WTC11 (cell line): ENCODE data around the gene OXSR1. TPM values are rescaled to one million over a fixed set of nuclear protein-coding genes. Genes with fewer than 3 reads are reported as not detected.

ENCODE experiments used
- ATAC-seq: fragments of 200-7000 bp; cut with Tn5 transposase; 2 replicates; pipeline ENCODE4 v1.10.0; 2021; ENCODE audit warnings: mild to moderate bottlenecking, moderate library complexity
- CTCF ChIA-PET: fragments of 300-600 bp; sonication (Branson Sonifier 250); formaldehyde crosslinking; loops from one replicate; lab custom pipeline; 2021; ENCODE audit warnings: antibody characterized with exemption; lab: Charles Lee
- POLR2A ChIA-PET: fragments of 350-600 bp; sonication (Branson Sonifier 250); formaldehyde crosslinking; loops from one replicate; lab custom pipeline; 2021; ENCODE audit warnings: antibody characterized with exemption; lab: Charles Lee
- DNase-seq: peaks from one replicate; pipeline ENCODE4 v3.0.0; 2021; ENCODE audit warnings: low spot score
- H3K27ac Mint-ChIP-seq: 2 replicates; pipeline ENCODE4 v1.8.0; 2021; ENCODE audit warnings: mixed read lengths
- H3K27me3 Mint-ChIP-seq: 2 replicates; pipeline ENCODE4 v1.8.0; 2021; ENCODE audit warnings: low read depth, mild to moderate bottlenecking, moderate library complexity, mixed read lengths
- H3K36me3 Mint-ChIP-seq: 2 replicates; pipeline ENCODE4 v1.8.0; 2021; ENCODE audit warnings: mixed read lengths
- H3K4me1 Mint-ChIP-seq: 2 replicates; pipeline ENCODE4 v1.8.0; 2022; ENCODE audit warnings: mixed read lengths
- H3K4me3 Mint-ChIP-seq: 2 replicates; pipeline ENCODE4 v1.8.0; 2021; ENCODE audit warnings: mild to moderate bottlenecking, moderate library complexity, mixed read lengths
- H3K9me3 Mint-ChIP-seq: 2 replicates; pipeline ENCODE4 v1.8.0; 2021; ENCODE audit warnings: mixed read lengths
- AFF4 ChIP-seq: sonication (generic); formaldehyde crosslinking; IDR thresholded peaks from 2 replicates; pipeline ENCODE4 v1.8.1; 2023; ENCODE audit warnings: mild to moderate bottlenecking, missing genetic modification reagents, borderline replicate concordance
- CREB1 ChIP-seq: sonication (generic); formaldehyde crosslinking; IDR thresholded peaks from 2 replicates; pipeline ENCODE4 v1.8.0; 2023; ENCODE audit warnings: mild to moderate bottlenecking, missing genetic modification reagents
- CREM ChIP-seq: sonication (generic); formaldehyde crosslinking; IDR thresholded peaks from 2 replicates; pipeline ENCODE4 v1.8.1; 2022; ENCODE audit warnings: mild to moderate bottlenecking, missing genetic modification reagents, moderate library complexity
- E2F5 ChIP-seq: sonication (generic); formaldehyde crosslinking; IDR thresholded peaks from 2 replicates; pipeline ENCODE4 v1.8.1; 2022; ENCODE audit warnings: mild to moderate bottlenecking, moderate library complexity, missing genetic modification reagents
- ESRRA ChIP-seq: sonication (generic); formaldehyde crosslinking; IDR thresholded peaks from 2 replicates; pipeline ENCODE4 v1.8.1; 2022; ENCODE audit warnings: mild to moderate bottlenecking, missing genetic modification reagents, borderline replicate concordance
- ETV6 ChIP-seq: sonication (generic); formaldehyde crosslinking; IDR thresholded peaks from 2 replicates; pipeline ENCODE4 v1.8.1; 2022; ENCODE audit warnings: mild to moderate bottlenecking, missing genetic modification reagents
- GABPB1 ChIP-seq: sonication (generic); formaldehyde crosslinking; IDR thresholded peaks from 2 replicates; pipeline ENCODE4 v1.8.1; 2023; ENCODE audit warnings: mild to moderate bottlenecking, missing genetic modification reagents
- IRF2 ChIP-seq: sonication (generic); formaldehyde crosslinking; IDR thresholded peaks from 2 replicates; pipeline ENCODE4 v1.8.0; 2022; ENCODE audit warnings: low read depth, missing genetic modification reagents, borderline replicate concordance
- MYBL2 ChIP-seq: sonication (generic); formaldehyde crosslinking; IDR thresholded peaks from 2 replicates; pipeline ENCODE4 v1.8.1; 2023; ENCODE audit warnings: mild to moderate bottlenecking, moderate library complexity, missing genetic modification reagents
- NFATC4 ChIP-seq: fragments of 250-450 bp; sonication (Bioruptor Pico); IDR thresholded peaks from 2 replicates; pipeline ENCODE4 v1.9.0; 2021; ENCODE audit warnings: mild to moderate bottlenecking
- NFE2L1 ChIP-seq: sonication (generic); formaldehyde crosslinking; IDR thresholded peaks from 2 replicates; pipeline ENCODE4 v1.8.1; 2023; ENCODE audit warnings: missing genetic modification reagents
- NR1H2 ChIP-seq: sonication (generic); formaldehyde crosslinking; IDR thresholded peaks from 2 replicates; pipeline ENCODE4 v1.9.0; 2021; ENCODE audit warnings: mild to moderate bottlenecking, moderate library complexity, missing genetic modification reagents
- NR2C2 ChIP-seq: sonication (generic); formaldehyde crosslinking; IDR thresholded peaks from 2 replicates; pipeline ENCODE4 v1.8.0; 2022; ENCODE audit warnings: mild to moderate bottlenecking, missing genetic modification reagents
- SMAD3 ChIP-seq: sonication (generic); formaldehyde crosslinking; IDR thresholded peaks from 2 replicates; pipeline ENCODE4 v1.8.0; 2022; ENCODE audit warnings: missing genetic modification reagents, mild to moderate bottlenecking, borderline replicate concordance
- SMAD4 ChIP-seq: sonication (generic); formaldehyde crosslinking; IDR thresholded peaks from 2 replicates; pipeline ENCODE4 v1.8.0; 2022; ENCODE audit warnings: mild to moderate bottlenecking, missing genetic modification reagents
- TCF7 ChIP-seq: sonication (generic); formaldehyde crosslinking; IDR thresholded peaks from 2 replicates; pipeline ENCODE4 v1.8.0; 2022; ENCODE audit warnings: mild to moderate bottlenecking, low read depth, missing genetic modification reagents, moderate library complexity
- TP53 ChIP-seq: sonication (generic); formaldehyde crosslinking; IDR thresholded peaks from 2 replicates; pipeline ENCODE4 v1.8.1; 2023; ENCODE audit warnings: mild to moderate bottlenecking, missing genetic modification reagents
- USF2 ChIP-seq: sonication (generic); formaldehyde crosslinking; IDR thresholded peaks from 2 replicates; pipeline ENCODE4 v1.8.1; 2023; ENCODE audit warnings: mild to moderate bottlenecking, missing genetic modification reagents, moderate library complexity
- ZNF138 ChIP-seq: sonication (generic); formaldehyde crosslinking; conservative IDR thresholded peaks from 2 replicates; pipeline ENCODE4 v1.8.1; 2022; ENCODE audit warnings: mild to moderate bottlenecking, moderate library complexity, missing genetic modification reagents
- ZNF263 ChIP-seq: sonication (generic); formaldehyde crosslinking; IDR thresholded peaks from 2 replicates; pipeline ENCODE4 v1.8.1; 2022; ENCODE audit warnings: low read depth, mild to moderate bottlenecking, moderate library complexity, missing genetic modification reagents
- ZNF396 ChIP-seq: fragments of 250-450 bp; sonication (Bioruptor Pico); IDR thresholded peaks from 2 replicates; pipeline ENCODE4 v1.8.0; 2021; ENCODE audit warnings: mild to moderate bottlenecking, moderate library complexity, borderline replicate concordance
- ZSCAN18 ChIP-seq: fragments of 250-450 bp; sonication (Bioruptor Pico); IDR thresholded peaks from 2 replicates; pipeline ENCODE4 v2.1.2; 2022; ENCODE audit warnings: mild to moderate bottlenecking, moderate library complexity
- total RNA-seq: library from RNA; stranded (reverse); gene quantifications from 3 replicates; pipeline ENCODE4 v1.2.3, GENCODE V29; 2021
- TF ChIP-seq, protein P1 (sequence below): fragments of 250-450 bp; sonication (Bioruptor Pico); IDR thresholded peaks from 2 replicates; pipeline ENCODE4 v1.9.0; 2021; ENCODE audit warnings: mild to moderate bottlenecking
- TF ChIP-seq, protein P2 (sequence below): sonication (generic); formaldehyde crosslinking; conservative IDR thresholded peaks from 2 replicates; pipeline ENCODE4 v1.8.1; 2022; ENCODE audit warnings: mild to moderate bottlenecking, missing genetic modification reagents

Gene OXSR1
- total RNA-seq, 1 experiment from 2014 or later = 50.6 TPM

DNA sequence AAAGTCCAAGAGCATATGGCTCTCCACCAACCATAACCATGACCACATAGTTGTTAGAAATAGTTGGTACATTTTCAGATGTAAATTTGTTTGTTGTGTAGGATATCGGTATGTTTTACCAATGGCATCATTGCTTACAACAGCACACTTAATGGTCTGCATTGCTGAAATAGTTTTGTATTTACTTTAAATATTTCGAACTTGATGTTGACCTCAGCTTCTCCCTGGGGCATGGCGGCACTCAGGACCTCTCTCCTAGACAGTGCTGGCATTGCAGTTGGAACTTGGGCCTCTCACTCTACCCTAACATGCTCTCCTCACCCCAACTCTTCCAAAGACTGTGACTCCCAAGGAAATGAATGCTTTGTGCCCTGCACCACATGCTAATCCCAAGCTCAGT lies 105.3 kb downstream of the OXSR1 start:
- peaks cover 14% of the 10 kb centered on the region for H3K4me1 Mint-ChIP-seq
- no peak overlapping the region for H3K27ac Mint-ChIP-seq
- H3K36me3 Mint-ChIP-seq = no peaks in the 10 kb centered on the region
- TF ChIP-seq USF2 (CRISPR knock-in tag) = no peak
- no peak for DNase-seq
- CTCF ChIA-PET = interaction anchor here (0.6 to 0.8 kb wide), 2 partner anchors 11 to 269 kb away, joined by 3 to 4 read pairs; partner anchors contain the start of gene SLC22A14
- no peaks in the 10 kb centered on the region; the same call in 1 of the 2 replicates for H3K9me3 Mint-ChIP-seq
- no peaks in the 10 kb centered on the region for H3K27me3 Mint-ChIP-seq
- no peak overlapping the region for H3K4me3 Mint-ChIP-seq
- no peak for ATAC-seq
- POLR2A ChIA-PET = interaction anchor here (0.6 kb wide), 1 partner anchor 1881 kb away, joined by 5 read pairs; no protein-coding TSS in a partner anchor

DNA sequence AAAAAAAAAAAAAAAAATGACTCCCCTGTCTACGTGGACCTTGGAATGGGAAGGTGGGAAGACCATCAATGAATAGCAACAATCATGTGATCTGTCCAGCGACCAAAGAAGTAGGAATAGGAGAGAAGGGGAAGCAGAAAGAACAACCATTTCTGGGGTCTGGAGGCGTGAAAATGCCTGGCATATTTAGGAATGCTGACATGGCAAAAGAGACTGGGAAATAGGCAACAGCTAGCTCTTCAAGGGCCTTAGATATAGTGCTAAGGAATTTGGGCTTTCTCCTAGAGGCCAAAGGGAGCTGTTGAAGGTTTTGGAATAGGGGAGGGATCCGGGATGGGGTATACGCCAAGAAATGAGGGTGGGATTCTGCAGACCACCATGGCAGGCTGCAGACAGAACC lies 106.2 kb downstream of the OXSR1 start:
- Mint-ChIP-seq H3K27ac (no peak overlapping the region), H3K4me1 (peaks cover 14% of the 10 kb centered on the region), H3K27me3 (no peaks in the 10 kb centered on the region), H3K36me3 (no peaks in the 10 kb centered on the region), H3K9me3 (no peaks in the 10 kb centered on the region; the same call in 1 of the 2 replicates), H3K4me3 (no peak overlapping the region)
- no peak for DNase-seq
- ATAC-seq = no peak
- CTCF ChIA-PET = interaction anchor here (0.6 to 0.7 kb wide), 3 partner anchors 138 to 297 kb away, joined by 3 to 7 read pairs (median 4); no protein-coding TSS in a partner anchor
- POLR2A ChIA-PET = interaction anchor here (0.6 kb wide), 1 partner anchor 1882 kb away, joined by 5 read pairs; no protein-coding TSS in a partner anchor
- no peak for TF ChIP-seq NFATC4 (CRISPR knock-in tag)
- TF ChIP-seq ZNF263 (CRISPR knock-in tag) = no peak
- TF ChIP-seq NR1H2 (CRISPR knock-in tag) = no peak
- no peak for TF ChIP-seq USF2 (CRISPR knock-in tag)
- no peak for TF ChIP-seq AFF4 (CRISPR knock-in tag)
- no peak for TF ChIP-seq ETV6 (CRISPR knock-in tag)
- no peak for TF ChIP-seq CREM (CRISPR knock-in tag)
- TF ChIP-seq CREB1 = no peak
- no peak for TF ChIP-seq TCF7 (CRISPR knock-in tag)
- no peak for TF ChIP-seq SMAD3
- no peak for TF ChIP-seq TP53 (CRISPR knock-in tag)
- TF ChIP-seq, protein P1, sequence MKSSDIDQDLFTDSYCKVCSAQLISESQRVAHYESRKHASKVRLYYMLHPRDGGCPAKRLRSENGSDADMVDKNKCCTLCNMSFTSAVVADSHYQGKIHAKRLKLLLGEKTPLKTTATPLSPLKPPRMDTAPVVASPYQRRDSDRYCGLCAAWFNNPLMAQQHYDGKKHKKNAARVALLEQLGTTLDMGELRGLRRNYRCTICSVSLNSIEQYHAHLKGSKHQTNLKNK = no peak
- TF ChIP-seq SMAD4 (CRISPR knock-in tag) = no peak

DNA sequence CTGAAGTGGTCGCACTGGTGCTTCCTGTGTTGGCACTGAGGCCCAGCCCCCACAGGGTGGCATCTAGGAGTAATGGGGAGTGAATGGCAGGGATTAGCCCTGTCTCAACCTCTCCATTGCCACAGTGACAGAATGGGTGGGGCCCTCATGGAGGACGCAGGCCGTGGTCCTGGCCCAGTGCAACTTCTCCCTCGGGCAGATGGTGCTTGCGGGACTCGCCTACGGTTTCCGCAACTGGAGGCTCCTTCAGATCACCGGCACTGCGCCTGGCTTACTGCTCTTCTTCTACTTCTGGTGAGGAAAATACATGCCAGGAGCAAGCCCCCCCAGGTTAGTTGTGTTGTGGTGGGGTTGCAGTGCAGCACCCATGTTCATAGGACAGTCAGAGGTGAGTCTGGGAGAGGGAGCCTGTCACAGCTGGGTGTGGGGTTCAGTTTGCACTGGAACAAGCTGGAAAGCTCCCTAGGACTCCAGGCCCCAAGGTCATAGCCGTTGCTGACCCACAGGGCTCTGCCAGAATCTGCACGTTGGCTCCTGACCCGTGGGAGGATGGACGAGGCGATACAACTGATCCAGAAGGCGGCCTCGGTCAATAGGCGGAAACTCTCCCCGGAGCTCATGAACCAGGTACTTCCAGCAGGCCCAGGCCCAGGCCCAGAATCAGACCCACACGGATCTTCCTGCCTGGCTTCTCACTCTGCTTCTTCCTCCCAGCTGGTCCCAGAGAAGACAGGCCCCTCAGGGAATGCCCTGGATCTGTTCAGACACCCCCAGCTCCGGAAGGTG lies 109.7 kb downstream of the OXSR1 start:
- H3K27ac Mint-ChIP-seq = no peak overlapping the region
- H3K27me3 Mint-ChIP-seq = no peaks in the 10 kb centered on the region
- no peaks in the 10 kb centered on the region for H3K4me1 Mint-ChIP-seq
- no peak overlapping the region for H3K4me3 Mint-ChIP-seq
- no peak for DNase-seq
- H3K36me3 Mint-ChIP-seq = no peaks in the 10 kb centered on the region
- CTCF ChIA-PET = no interaction called here
- no peaks in the 10 kb centered on the region; the same call in 1 of the 2 replicates for H3K9me3 Mint-ChIP-seq
- no peak for ATAC-seq
- POLR2A ChIA-PET = no interaction called here
- TF ChIP-seq NR2C2 (CRISPR knock-in tag) (no peak), GABPB1 (CRISPR knock-in tag) (no peak), IRF2 (CRISPR knock-in tag) (no peak), ZSCAN18 (CRISPR knock-in tag) (no peak), E2F5 (CRISPR knock-in tag) (no peak), ESRRA (no peak), MYBL2 (CRISPR knock-in tag) (no peak), ZNF396 (no peak), SMAD4 (CRISPR knock-in tag) (no peak), NFE2L1 (CRISPR knock-in tag) (no peak), ZNF138 (CRISPR knock-in tag) (no peak)
- TF ChIP-seq, protein P2, sequence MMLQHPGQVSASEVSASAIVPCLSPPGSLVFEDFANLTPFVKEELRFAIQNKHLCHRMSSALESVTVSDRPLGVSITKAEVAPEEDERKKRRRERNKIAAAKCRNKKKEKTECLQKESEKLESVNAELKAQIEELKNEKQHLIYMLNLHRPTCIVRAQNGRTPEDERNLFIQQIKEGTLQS (CRISPR knock-in tag) = no peak
